ENCODE data around the gene NMT2.

NMT2 gene

GRCh38 chr10:15140698-15141097, 27.8 kb downstream of the NMT2 start:
- no peak for DNase-seq

- no peak for DNase-seq
Measured at GRCh38 chr10:15137636-15138035, 30.9 kb downstream of the NMT2 start.

GRCh38 chr10:15137036-15137359, 31.5 kb downstream of the NMT2 start:
- no peak for DNase-seq

GRCh38 chr10:15136129-15137035, 32.1 kb downstream of the NMT2 start:
- no peak for DNase-seq

- no peak for DNase-seq
Measured at GRCh38 chr10:15131330-15131729, 37.2 kb downstream of the NMT2 start.

DNA sequence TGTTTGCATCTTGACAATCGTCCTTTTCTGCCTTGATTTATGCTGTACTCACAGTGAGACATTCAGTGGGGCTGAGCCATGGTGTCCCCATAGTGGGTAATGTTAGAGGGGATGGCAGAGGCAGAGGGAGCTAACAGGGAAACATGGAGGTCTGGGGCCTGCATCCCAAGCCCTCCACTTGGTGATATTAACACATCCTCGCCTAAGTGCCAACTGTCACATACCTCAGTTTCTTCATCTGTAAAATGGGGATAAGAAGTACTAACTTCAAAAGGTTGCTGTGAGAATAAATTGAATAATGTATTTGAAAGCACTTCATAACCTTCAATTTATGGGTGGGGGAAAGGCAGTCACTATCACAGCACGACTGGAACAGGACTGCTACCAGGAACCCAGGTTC, 43.6 kb downstream of the NMT2 start:
- DNase-seq, result no peak

DNA sequence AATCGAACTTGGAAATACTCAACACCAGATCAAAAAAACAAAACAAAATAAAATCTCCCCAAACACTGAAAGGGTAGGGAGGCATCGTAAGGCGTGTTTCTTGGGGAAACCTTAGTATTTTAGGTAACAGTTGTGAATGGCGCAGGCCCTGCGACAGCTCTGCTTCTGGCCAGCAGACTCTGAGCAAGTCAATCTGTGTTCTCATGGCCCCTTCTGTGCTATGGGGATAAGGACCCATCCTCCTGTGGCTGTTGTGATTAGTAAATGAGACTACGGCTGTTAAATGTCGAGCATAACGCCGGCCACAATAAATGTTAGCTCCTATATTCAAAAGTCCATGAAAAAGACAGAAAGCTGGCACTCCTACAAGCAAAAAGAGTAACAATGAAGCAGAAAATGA, 44.3 kb downstream of the NMT2 start:
- DNase-seq, result no peak

DNA sequence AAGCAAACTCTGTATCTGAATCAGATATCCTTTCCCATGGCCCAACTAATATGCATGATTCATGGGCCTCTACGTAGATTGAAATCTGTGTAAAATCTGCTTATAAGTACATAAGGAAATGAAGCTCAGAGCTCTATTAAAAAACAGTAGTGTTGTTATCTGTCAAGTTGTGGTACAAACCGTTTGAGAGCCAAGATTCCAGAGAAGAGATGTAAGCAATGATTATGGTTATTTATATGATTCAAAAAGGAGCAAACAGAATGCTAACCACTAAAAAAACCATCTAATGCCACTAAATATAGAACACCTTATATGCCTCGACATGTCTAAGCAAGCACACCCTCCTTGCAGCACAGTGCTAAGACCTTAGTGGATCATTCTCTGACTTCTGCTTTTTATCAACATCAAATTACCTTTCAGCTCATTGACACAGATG, 44.7 kb downstream of the NMT2 start:
- DNase-seq, result no peak

DNA sequence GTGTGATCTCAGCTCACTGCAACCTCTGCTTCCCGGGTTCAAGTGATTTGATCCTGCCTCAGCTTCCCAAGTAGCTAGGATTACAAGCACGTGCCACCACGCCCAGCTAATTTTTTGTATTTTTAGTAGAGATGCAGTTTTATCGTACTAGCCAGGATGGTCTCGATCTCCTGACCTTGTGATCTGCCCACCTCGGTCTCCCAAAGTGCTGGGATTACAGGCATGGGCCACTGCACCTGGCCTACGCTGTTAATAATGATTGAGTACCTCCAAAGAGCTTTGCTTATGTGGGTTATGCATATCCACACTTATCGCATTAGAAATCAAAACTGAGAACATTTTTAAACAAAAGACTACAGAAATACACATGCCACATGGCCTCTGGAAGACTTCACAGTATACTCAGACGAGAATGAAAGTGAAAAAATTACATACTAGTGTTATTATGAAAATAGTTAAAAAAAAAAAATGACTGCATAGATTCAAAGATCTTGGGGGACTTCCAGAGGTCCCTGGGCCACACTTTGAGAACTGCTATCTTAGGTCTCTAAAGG, 45.9 kb downstream of the NMT2 start:
- DNase-seq, result no peak

DNA sequence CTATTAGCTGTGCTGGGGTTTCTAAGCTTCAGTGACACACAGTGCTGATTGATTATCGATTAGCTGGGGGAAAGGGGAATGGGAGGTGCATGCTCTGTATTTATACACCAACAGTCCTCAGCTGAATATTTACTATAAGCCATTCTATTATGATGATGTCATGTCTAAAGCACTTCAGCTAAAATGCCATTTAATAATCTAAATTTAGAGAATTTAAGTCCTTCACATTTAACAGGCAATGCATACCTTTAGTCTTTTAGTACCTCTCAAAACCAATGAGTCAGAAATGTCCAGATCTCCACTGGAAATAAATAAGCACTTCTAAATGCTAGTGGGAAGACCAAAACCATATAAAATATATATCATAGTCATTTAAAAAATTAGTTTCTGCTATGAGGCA, 46.8 kb downstream of the NMT2 start:
- no peak for DNase-seq

DNA sequence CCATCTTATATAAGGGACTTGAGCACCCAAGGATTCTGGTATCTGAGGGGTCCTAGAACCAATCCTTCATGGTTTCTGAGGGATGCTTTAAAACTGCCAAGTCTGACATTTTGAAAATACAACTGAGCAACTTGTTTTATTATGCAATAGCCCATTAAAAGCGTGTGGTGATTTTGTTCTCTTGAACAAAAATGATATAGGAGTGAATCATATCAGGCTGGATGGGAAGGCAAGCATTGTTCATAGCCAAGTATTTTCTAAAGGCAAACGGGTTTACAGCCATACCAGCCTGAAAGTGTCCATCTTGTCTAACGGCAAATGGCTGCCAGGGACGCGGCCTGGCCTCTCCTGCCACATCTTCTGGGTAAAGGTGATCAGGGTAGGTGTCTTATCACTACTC, 48.0 kb downstream of the NMT2 start:
- DNase-seq, result no peak

DNA sequence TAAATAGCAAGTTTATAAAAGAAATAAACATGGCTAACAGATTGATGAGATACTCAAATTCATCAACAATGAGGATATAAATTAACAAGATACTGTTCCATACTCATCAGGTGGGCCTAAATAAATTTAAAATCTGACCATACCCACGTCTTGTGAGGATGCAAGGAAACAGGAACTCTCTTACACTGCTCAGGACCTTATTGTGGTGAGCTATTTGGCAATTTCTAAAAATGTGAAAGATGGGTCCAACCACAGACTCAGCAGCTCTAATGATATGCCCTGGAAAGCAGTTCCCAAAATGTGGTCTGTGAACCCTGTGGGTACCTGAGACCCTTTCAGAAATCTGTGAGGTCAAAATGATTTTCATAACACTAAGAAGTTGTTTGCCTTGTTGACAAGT, 49.9 kb downstream of the NMT2 start:
- DNase-seq, result no peak

GRCh38 chr10:15116225-15116624, 52.3 kb downstream of the NMT2 start:
- no peak for DNase-seq

- no peak for DNase-seq
Measured at GRCh38 chr10:15113766-15114165, 54.7 kb downstream of the NMT2 start.

DNA sequence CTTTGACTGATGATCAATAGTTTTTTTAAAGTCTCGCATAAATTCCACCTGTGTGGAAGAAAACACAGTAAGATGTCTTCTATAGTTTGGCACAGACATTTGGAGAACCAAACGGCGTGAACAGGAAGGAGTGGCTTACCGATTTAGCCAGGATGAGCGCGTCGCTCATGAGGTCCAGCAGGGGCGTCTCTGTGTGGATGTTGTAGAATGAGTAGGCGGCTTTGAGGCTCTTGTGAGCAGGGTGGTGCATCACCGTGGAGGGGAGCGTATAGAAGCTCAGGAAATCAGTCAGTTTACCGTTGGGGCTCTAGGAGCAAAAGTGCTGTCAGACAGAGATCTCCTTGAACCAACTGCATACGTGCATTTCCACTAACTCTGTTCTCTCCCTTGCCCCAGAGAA, 55.8 kb downstream of the NMT2 start:
- no peak for DNase-seq

DNA sequence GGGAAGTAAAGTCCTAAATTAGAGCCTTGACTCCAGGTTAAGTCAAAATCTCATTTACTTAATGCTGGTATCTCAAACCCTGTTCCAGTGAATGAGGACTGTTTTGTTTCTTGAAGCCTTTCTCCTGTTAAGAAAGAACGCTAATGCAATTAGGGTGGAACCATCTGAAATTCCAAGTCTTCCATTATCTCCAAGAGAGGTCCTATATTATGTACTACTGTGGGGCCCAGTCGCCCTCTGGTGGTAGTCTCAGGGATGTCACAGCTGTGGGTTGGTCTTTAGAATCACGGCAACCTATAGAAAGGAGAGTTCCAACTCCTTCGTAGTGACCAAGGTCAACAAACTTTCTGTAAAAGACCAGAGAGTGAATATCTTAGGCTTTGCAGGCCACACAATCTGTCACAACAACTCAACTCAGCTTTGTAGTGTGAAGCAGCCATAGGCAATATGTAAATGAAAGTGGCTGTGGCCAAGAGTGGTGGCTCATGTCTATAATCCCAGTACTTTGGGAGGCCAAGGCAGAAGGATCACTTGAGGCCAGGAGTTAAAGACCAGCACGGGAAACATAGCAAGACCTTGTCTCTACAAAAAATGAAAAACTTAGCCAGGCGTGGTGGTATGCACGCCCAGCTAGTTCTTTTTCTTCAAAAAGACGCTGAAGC, 62.0 kb downstream of the NMT2 start:
- peak; percentile 14 for DNase-seq

DNA sequence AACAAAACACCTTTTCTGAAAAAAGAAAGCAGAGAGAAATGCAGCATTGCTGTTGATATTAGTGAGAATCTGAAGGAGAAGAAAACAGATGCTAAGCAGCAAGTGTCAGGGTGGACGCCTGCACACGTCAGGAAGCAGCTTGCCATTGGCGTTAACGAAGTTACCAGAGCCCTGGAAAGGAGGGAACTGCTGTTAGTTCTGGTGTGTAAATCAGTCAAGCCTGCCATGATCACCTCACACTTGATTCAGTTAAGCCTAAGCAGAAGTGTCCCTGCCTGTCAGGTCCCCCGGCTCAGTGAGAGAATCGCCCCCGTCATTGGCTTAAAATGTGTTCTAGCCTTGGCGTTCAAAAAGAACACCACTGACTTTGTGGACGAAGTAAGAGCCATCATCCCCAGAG, 65.0 kb downstream of the NMT2 start:
- no peak for DNase-seq

GRCh38 chr10:15099886-15100285, 68.6 kb downstream of the NMT2 start:
- DNase-seq, result no peak

- DNase-seq, result peak; percentile 94
Measured at GRCh38 chr10:15097011-15097812, 71.3 kb downstream of the NMT2 start, which contains the start of gene RPP38. Gene RPP38, plus strand, starts transcription at chr10:15097355. Its CDS starts 5,960 bp downstream, at chr10:15103315.

DNA sequence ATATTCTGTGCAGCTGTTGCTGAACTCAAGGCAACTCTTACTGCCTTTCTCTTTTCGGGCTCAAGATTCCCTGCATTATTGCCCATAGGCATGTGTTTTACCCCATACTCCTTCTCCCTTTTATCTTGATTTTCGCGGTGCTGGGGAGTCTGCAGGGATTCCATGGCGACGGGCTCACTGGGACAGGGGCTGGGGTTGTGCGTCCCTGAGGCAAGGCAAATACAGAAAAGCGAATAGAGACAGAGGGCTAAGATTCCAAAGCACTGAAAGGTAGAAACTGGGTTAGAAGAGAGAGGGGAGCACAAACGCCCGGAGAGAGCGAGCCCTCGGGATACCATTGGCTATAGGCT, 71.9 kb downstream of the NMT2 start:
- no peak for DNase-seq

DNA sequence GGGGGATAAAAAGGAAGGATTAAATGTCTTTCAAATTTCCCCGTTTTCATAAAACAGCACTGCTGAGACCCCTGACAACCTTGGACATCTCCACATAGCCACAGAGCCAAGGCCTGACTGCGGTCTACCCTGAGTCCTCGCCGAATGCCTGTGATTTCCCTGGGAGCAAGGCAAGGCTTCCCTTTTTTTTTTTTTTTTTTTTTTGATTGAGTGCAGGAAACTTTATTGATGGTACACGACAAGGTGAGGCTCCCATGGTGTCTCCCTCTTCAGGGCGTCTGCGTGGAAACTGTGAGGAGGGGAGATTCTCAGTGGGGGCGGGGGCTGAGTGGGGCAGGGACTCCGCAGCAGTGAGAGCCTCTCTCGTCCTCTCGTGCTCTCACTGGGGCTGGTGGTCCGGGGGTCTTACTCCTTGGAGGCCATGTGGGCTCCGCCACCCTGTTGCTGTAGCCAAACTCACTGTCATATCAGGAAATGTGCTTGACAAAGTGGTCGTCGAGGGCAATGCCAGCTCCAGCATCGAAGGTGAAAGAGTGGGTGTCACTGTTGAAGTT, 75.6 kb downstream of the NMT2 start:
- DNase-seq, result no peak

DNA sequence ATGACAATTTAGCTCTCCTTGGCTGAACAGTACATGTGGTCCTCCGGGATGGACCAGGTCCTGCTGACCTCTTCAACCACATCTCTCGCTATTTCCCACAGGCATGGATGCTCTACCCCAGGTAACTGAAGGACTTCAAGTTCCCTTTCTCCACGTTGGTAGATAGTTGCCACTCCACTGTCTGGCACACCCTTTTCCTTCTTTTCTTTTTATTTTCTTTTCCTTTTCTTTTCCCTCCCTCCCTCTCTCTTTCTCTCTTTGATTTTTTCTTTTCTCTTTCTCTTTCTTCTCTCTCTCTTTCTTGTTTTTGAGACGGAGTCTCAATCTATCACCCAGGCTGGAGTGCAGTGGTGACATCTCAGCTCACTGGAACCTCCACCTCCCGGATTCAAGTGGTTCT, 77.1 kb downstream of the NMT2 start:
- DNase-seq, result no peak

All from NCI-H774 (cell line).